Vagina (tissue), 2 donors: ENCODE measurements around the gene TPD52L2.

Experiments used
- CTCF ChIP-seq, 3 experiments: fragments of 450-650 bp in 2 of 3; fragments of 200-600 bp in 1 of 3; sonication (generic) in 1 of 3; IDR thresholded peaks; one replicate each; pipeline ENCODE4 v1.5.1; 2017 to 2019; ENCODE audit warnings: antibody characterized with exemption in 3 of 3, mild to moderate bottlenecking in 2 of 3, moderate library complexity in 2 of 3
- POLR2A ChIP-seq, 2 donors: fragments of 450-650 bp; IDR thresholded peaks; one replicate each; pipeline ENCODE4 v1.6.1; 2017; ENCODE audit warnings: antibody characterized with exemption in 2 of 2, mild to moderate bottlenecking in 2 of 2, moderate library complexity in 2 of 2
- POLR2AphosphoS5 ChIP-seq, 2 donors: sonication (generic); formaldehyde crosslinking; IDR thresholded peaks; one replicate each; pipeline ENCODE4 v1.9.0; 2017; ENCODE audit warnings: antibody characterized with exemption in 2 of 2, mild to moderate bottlenecking in 2 of 2, low read depth in 1 of 2; ENCODE audit not compliant: insufficient read depth in 1 of 2

- TF ChIP-seq POLR2AphosphoS5 (IDR thresholded peaks at IDR 0.05; ENCODE audit: insufficient read depth in 1 of 2, low read depth in 1 of 2) (no peak), CTCF (IDR thresholded peaks at IDR 0.05) (no peak), POLR2A (IDR thresholded peaks at IDR 0.05) (no peak)
These were observed 509 bp upstream of the TPD52L2 start for GRCh38 chr20:63864545-63864977.
